EH (cell line): ENCODE results near the gene DACH2.

ENCODE experiments used
- DNase-seq: peaks from one replicate; pipeline ENCODE4 v3.0.0-alpha.2; 2015; ENCODE audit warnings: low read depth

The DACH2 gene

GRCh38 chrX:86806786-86807185 is 658.5 kb downstream of the DACH2 start:
- DNase-seq: no peak

- no peak for DNase-seq
These were observed 661.4 kb downstream of the DACH2 start for GRCh38 chrX:86809651-86810050.

- no peak for DNase-seq
These were observed 681.5 kb downstream of the DACH2 start for GRCh38 chrX:86829786-86830185.

GRCh38 chrX:86830685-86831084 is 682.4 kb downstream of the DACH2 start:
- DNase-seq: no peak

GRCh38 chrX:86845101-86845500 is 696.9 kb downstream of the DACH2 start:
- DNase-seq: no peak
